Astrocyte (in vitro differentiated cells and primary cell): ENCODE data around the gene RASD1.

ENCODE experiments used
- CTCF ChIP-seq: IDR thresholded peaks from 2 replicates; pipeline ENCODE4 v1.5.1; 2011; ENCODE audit warnings: low read depth, mild to moderate bottlenecking, inconsistent platforms, low read length, moderate library complexity; ENCODE audit not compliant: insufficient read depth
- EZH2 ChIP-seq: IDR thresholded peaks from 2 replicates; pipeline ENCODE4 v1.6.1; 2012; ENCODE audit warnings: mild to moderate bottlenecking, low read length, inconsistent platforms; ENCODE audit not compliant: insufficient read depth

GRCh38 chr17:17518014-17518413 is 21.8 kb upstream of the RASD1 start:
- TF ChIP-seq EZH2 (no peak), CTCF (no peak)
